BLaER1 treated with 17β-estradiol and CSF1 and Interleukin-3, amounts not matched to agents 10 nM and 100 nM (cell line): ENCODE measurements around the gene TTI1.

Source experiments
- H3K27ac ChIP-seq, 11 experiments: shearing (Covaris generic); formaldehyde crosslinking; 2 replicates each; pipeline ENCODE4 v1.8.1; 2022
- H3K27me3 ChIP-seq, 11 experiments: shearing (Covaris generic); formaldehyde crosslinking; 2 replicates each; pipeline ENCODE4 v1.8.1; 2022
- H3K36me3 ChIP-seq, 11 experiments: shearing (Covaris generic); formaldehyde crosslinking; 2 replicates each; pipeline ENCODE4 v1.8.1; 2022
- H3K4me1 ChIP-seq, 10 experiments: shearing (Covaris generic); formaldehyde crosslinking; 2 replicates each; pipeline ENCODE4 v1.8.1; 2022
- H3K4me2 ChIP-seq, 11 experiments: shearing (Covaris generic); formaldehyde crosslinking; 2 replicates each; pipeline ENCODE4 v1.8.1; 2022
- H3K4me3 ChIP-seq, 10 experiments: shearing (Covaris generic); formaldehyde crosslinking; 2 replicates each; pipeline ENCODE4 v1.8.1; 2022
- H3K9ac ChIP-seq, 11 experiments: shearing (Covaris generic); formaldehyde crosslinking; 2 replicates each; pipeline ENCODE4 v1.8.1; 2022
- H3K9me3 ChIP-seq, 11 experiments: shearing (Covaris generic); formaldehyde crosslinking; replicated peaks in 1 of 11; 2 replicates each; pipeline ENCODE4 v1.8.1; 2022
- H4K20me1 ChIP-seq, 11 experiments: shearing (Covaris generic); formaldehyde crosslinking; 2 replicates each; pipeline ENCODE4 v1.8.1; 2022
- Cebpa-rat ChIP-seq, 11 experiments: shearing (Covaris generic); IDR thresholded peaks; 2 replicates each; pipeline ENCODE4 v1.8.1; 2022

TTI1 gene

GRCh38 chr20:37979021-37979985 lies 54.0 kb downstream of the TTI1 start:
- Histone ChIP-seq H3K4me3 (no peak overlapping the region), H4K20me1 (peaks cover 0 to 6% (median 0%) of the 10 kb centered on the region in 11 experiments; a peak in 4 of 22 replicates), H3K9ac (no peak overlapping the region), H3K4me1 (peaks cover 9 to 45% (median 26%) of the 10 kb centered on the region in 10 experiments), H3K27me3 (no peaks in the 10 kb centered on the region), H3K4me2 (peak overlapping the region in 2 of 11 experiments; percentile 2 to 85; a peak in 1 of 22 replicates), H3K9me3 (no peaks in the 10 kb centered on the region), H3K36me3 (peaks cover 21 to 38% (median 33%) of the 10 kb centered on the region in 11 experiments), H3K27ac (no peak overlapping the region)
- TF ChIP-seq Cebpa-rat (IDR thresholded peaks at IDR 0.05), result no peak

GRCh38 chr20:37977786-37978185 lies 55.5 kb downstream of the TTI1 start:
- Histone ChIP-seq H3K9ac (peak overlapping the region in 5 of 11 experiments; percentile 32 to 60 (median 50); a peak in 8 of 22 replicates), H3K9me3 (0 out of 22 replicates have a peak, but pooled peaks cover 0 to under 1% (median 0%) of the 10 kb centered on the region in 11 experiments), H3K4me2 (peak overlapping the region; percentile 53 to 88 (median 78)), H3K36me3 (peaks cover 7 to 23% (median 20%) of the 10 kb centered on the region in 11 experiments; a peak in 19 of 22 replicates), H4K20me1 (peaks cover 0 to 6% (median 0%) of the 10 kb centered on the region in 11 experiments; a peak in 2 of 22 replicates), H3K27me3 (no peaks in the 10 kb centered on the region), H3K4me3 (peak overlapping the region in 2 of 10 experiments; percentile 30 to 50; a peak in 2 of 20 replicates), H3K27ac (peak overlapping the region in 4 of 11 experiments; percentile 14 to 49 (median 26); a peak in 5 of 22 replicates), H3K4me1 (peaks cover 9 to 42% (median 23%) of the 10 kb centered on the region in 10 experiments)
- no peak for TF ChIP-seq Cebpa-rat (IDR thresholded peaks at IDR 0.05)

GRCh38 chr20:37977338-37977737 lies 55.9 kb downstream of the TTI1 start:
- H3K4me3 ChIP-seq, result peak overlapping the region in 3 of 10 experiments; percentile 30 to 50 (median 35); a peak in 4 of 20 replicates
- peak overlapping the region; percentile 53 to 88 (median 78) for H3K4me2 ChIP-seq

GRCh38 chr20:37976887-37977286 lies 56.4 kb downstream of the TTI1 start:
- Histone ChIP-seq H3K9ac (peak overlapping the region in 4 of 11 experiments; percentile 32 to 57 (median 47); a peak in 4 of 22 replicates), H3K4me2 (peak overlapping the region; percentile 30 to 88 (median 73); a peak in 20 of 22 replicates), H3K27me3 (no peaks in the 10 kb centered on the region), H3K4me3 (peak overlapping the region in 1 of 10 experiments; percentile 48; a peak in 2 of 20 replicates), H4K20me1 (peaks cover 0 to 6% (median 0%) of the 10 kb centered on the region in 11 experiments; a peak in 2 of 22 replicates), H3K4me1 (peaks cover 9 to 51% (median 26%) of the 10 kb centered on the region in 10 experiments), H3K9me3 (0 out of 22 replicates have a peak, but pooled peaks cover 0 to 5% (median 0%) of the 10 kb centered on the region in 11 experiments), H3K27ac (peak overlapping the region in 2 of 11 experiments; percentile 15 to 27; a peak in 2 of 22 replicates), H3K36me3 (peaks cover 7 to 16% (median 12%) of the 10 kb centered on the region in 11 experiments; a peak in 14 of 22 replicates)
- no peak for TF ChIP-seq Cebpa-rat (IDR thresholded peaks at IDR 0.05)

More at GRCh38 chr20:37977338-37977737, 55.9 kb downstream of the TTI1 start:
- H3K36me3 ChIP-seq, result peaks cover 7 to 20% (median 16%) of the 10 kb centered on the region in 11 experiments; a peak in 17 of 22 replicates
- no peaks in the 10 kb centered on the region for H3K27me3 ChIP-seq
- peak overlapping the region in 4 of 11 experiments; percentile 14 to 49 (median 26); a peak in 6 of 22 replicates for H3K27ac ChIP-seq
- TF ChIP-seq Cebpa-rat (IDR thresholded peaks at IDR 0.05), result no peak
- H4K20me1 ChIP-seq, result peaks cover 0 to 6% (median 0%) of the 10 kb centered on the region in 11 experiments; a peak in 2 of 22 replicates
- H3K9ac ChIP-seq, result peak overlapping the region in 6 of 11 experiments; percentile 10 to 60 (median 46); a peak in 9 of 22 replicates
- 0 out of 22 replicates have a peak, but pooled peaks cover 0 to 5% (median 0%) of the 10 kb centered on the region in 11 experiments for H3K9me3 ChIP-seq
- H3K4me1 ChIP-seq, result peaks cover 9 to 47% (median 23%) of the 10 kb centered on the region in 10 experiments

GRCh38 chr20:37973059-37973910 lies 60.0 kb downstream of the TTI1 start:
- H3K4me2 ChIP-seq, result no peak overlapping the region
- H3K4me3 ChIP-seq, result no peak overlapping the region
- TF ChIP-seq Cebpa-rat (IDR thresholded peaks at IDR 0.05), result no peak
- H3K27ac ChIP-seq, result no peak overlapping the region
- peaks cover 0 to 8% (median 2%) of the 10 kb centered on the region in 11 experiments; a peak in 13 of 22 replicates for H3K9me3 ChIP-seq
- peaks cover 9 to 71% (median 53%) of the 10 kb centered on the region in 10 experiments for H3K4me1 ChIP-seq
- no peak overlapping the region for H3K9ac ChIP-seq
- no peaks in the 10 kb centered on the region for H3K27me3 ChIP-seq
- H3K36me3 ChIP-seq, result no peaks in the 10 kb centered on the region
- H4K20me1 ChIP-seq, result no peaks in the 10 kb centered on the region; a peak in 1 of 22 replicates

- Histone ChIP-seq H3K27me3 (no peaks in the 10 kb centered on the region), H4K20me1 (no peaks in the 10 kb centered on the region), H3K4me3 (no peak overlapping the region), H3K9me3 (peaks cover 5 to 16% (median 11%) of the 10 kb centered on the region in 11 experiments; a peak in 21 of 22 replicates), H3K36me3 (no peaks in the 10 kb centered on the region), H3K9ac (no peak overlapping the region), H3K27ac (no peak overlapping the region), H3K4me1 (peaks cover 3 to 65% (median 46%) of the 10 kb centered on the region in 10 experiments), H3K4me2 (peak overlapping the region in 4 of 11 experiments; percentile 43 to 66 (median 58); a peak in 4 of 22 replicates)
- no peak for TF ChIP-seq Cebpa-rat (IDR thresholded peaks at IDR 0.05)
These were observed 60.8 kb downstream of the TTI1 start for GRCh38 chr20:37972256-37973058.

GRCh38 chr20:37971561-37972127 lies 61.6 kb downstream of the TTI1 start:
- Histone ChIP-seq H3K4me3 (no peak overlapping the region), H3K9me3 (peaks cover 13 to 23% (median 17%) of the 10 kb centered on the region in 11 experiments; a peak in 21 of 22 replicates), H3K36me3 (no peaks in the 10 kb centered on the region), H3K27ac (no peak overlapping the region), H3K4me2 (peak overlapping the region in 8 of 11 experiments; percentile 15 to 66 (median 44); a peak in 15 of 22 replicates), H4K20me1 (no peaks in the 10 kb centered on the region), H3K4me1 (peaks cover 0 to 58% (median 39%) of the 10 kb centered on the region in 10 experiments; a peak in 17 of 20 replicates), H3K9ac (no peak overlapping the region), H3K27me3 (no peaks in the 10 kb centered on the region)
- no peak for TF ChIP-seq Cebpa-rat (IDR thresholded peaks at IDR 0.05)
